ENCODE results near the gene URB1.
"Not testable (repeated sequence)": the region's sequence is repeated elsewhere in the genome, so short reads cannot be mapped to it uniquely, and the experiment has no call there.

The URB1 gene

GRCh38 chr21:32316361-32317215, 76.2 kb downstream of the URB1 start:
- DNase-seq (ENCODE audit: low read depth) = no peak
- TF ChIP-seq CTCF (conservative IDR thresholded peaks at IDR 0.05; ENCODE audit: low read length) = no peak
- no peak overlapping the region for H3K4me3 ChIP-seq (ENCODE audit: low read length)

- TF ChIP-seq CTCF (conservative IDR thresholded peaks at IDR 0.05; ENCODE audit: low read length) = no peak
- DNase-seq (ENCODE audit: low read depth) = no peak
- H3K4me3 ChIP-seq (ENCODE audit: low read length) = no peak overlapping the region
These were observed 77.1 kb downstream of the URB1 start for GRCh38 chr21:32315511-32316281.

GRCh38 chr21:32314806-32315205, 78.0 kb downstream of the URB1 start:
- DNase-seq (ENCODE audit: low read depth) = no peak
- no peak overlapping the region for H3K4me3 ChIP-seq (ENCODE audit: low read length)
- no peak for TF ChIP-seq CTCF (conservative IDR thresholded peaks at IDR 0.05; ENCODE audit: low read length)

GRCh38 chr21:32312976-32313375, 79.8 kb downstream of the URB1 start:
- no peak overlapping the region for H3K4me3 ChIP-seq (ENCODE audit: low read length)
- no peak for DNase-seq (ENCODE audit: low read depth)
- TF ChIP-seq CTCF (conservative IDR thresholded peaks at IDR 0.05; ENCODE audit: low read length) = no peak

- H3K4me3 ChIP-seq (ENCODE audit: low read length) = no peak overlapping the region
- no peak for DNase-seq (ENCODE audit: low read depth)
- TF ChIP-seq CTCF (conservative IDR thresholded peaks at IDR 0.05; ENCODE audit: low read length) = no peak
These were observed 80.5 kb downstream of the URB1 start for GRCh38 chr21:32312326-32312725.

- no peak for TF ChIP-seq CTCF (conservative IDR thresholded peaks at IDR 0.05; ENCODE audit: low read length)
- H3K4me3 ChIP-seq (ENCODE audit: low read length) = no peak overlapping the region
- no peak for DNase-seq (ENCODE audit: low read depth)
These were observed 81.2 kb downstream of the URB1 start for GRCh38 chr21:32311621-32312020.

- H3K4me3 ChIP-seq (ENCODE audit: low read length); DNase-seq (ENCODE audit: low read depth): not testable (repeated sequence)
These were observed 81.8 kb downstream of the URB1 start for GRCh38 chr21:32310976-32311375.
